HG03139 (cell line): ENCODE measurements around the gene TSC22D2.
A peak's percentile ranks its signal among the peaks of the same experiment; 100 is the strongest.

Experiments
- ATAC-seq: cut with Tn5 transposase; IDR thresholded peaks from one replicate; pipeline ENCODE4 v1.9.1; 2021; ENCODE audit not compliant: unreplicated experiment

TSC22D2 gene

GRCh38 chr3:150408221-150409124 is at the start of gene TSC22D2:
Gene TSC22D2, plus strand, starts transcription at chr3:150408298. Its CDS starts 1,053 bp downstream, at chr3:150409351.
- ATAC-seq: peak; percentile 57

DNA sequence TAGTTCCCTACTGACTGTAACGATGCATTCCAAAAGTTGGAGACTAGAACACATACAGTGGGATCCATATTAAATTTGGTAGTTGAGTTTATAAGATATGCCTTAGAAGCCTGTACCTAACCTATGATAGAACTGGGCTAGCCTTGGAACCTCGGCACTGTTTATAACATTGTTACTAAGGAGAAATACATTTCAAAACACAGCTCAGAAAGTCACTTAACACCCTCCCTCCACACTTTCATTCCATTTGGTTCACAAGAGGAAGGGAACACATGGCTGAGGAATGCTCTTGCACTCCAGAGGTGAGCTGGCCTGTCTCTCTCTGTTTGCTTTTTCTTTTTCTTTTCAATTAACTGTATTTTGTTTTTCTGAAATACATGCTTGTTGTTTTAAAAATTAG is 48.7 kb upstream of the TSC22D2 start:
- no peak for ATAC-seq

GRCh38 chr3:150360966-150361365 is 47.1 kb upstream of the TSC22D2 start:
- ATAC-seq: no peak

DNA sequence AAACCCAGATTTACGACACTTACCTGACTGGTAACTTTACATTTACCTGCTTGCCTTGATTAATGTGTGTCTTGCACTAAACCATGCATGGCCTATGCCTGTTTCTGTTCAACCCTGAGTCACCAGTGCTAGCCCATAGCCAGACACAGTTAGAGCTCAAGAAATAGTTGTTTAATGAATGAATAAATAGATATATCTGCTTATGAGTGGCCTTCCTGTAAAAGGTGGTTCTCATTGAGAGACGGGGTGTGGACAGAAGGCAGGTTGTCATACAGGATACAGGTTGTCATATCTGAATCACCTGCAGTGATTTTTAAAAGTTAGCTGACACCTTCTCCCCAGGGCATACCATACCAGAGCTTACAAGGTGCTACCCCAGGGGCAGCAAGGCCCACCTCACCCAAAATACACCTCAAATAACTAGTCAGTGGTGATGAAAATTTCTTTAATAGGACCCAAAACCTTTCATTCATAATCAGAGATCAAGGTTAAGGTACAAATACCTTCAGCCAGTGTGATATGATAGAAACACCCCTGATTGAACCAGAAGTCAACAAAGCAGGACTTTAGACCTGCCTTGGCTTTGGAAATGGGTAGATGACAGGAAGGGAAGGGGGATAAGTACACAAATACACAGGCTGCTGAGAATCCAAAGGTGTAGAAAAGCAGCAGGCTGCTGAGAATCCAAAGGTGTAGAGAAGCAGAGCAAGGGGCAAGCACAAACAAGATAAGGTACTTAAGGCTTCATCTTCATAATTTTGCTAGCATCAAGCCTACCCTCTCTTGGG is 45.4 kb upstream of the TSC22D2 start:
- ATAC-seq: no peak

DNA sequence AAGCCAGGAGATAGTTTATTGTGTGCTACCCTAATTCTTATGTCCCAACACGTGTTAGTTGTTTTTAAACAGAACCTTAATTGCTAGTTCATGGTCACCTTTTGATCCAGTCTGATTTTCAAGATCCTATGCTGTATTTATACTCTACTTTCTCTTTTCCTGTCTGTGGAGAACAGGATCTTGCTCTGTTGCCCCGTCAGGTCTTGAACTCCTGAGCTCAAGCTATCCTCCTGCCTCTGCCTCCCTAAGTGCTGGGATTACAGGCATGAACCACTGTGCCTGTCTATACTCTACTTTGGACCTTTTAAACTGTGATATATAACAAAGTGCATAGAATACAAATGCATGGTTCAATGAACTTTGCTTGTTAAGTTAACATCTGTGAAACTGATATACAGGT is 44.7 kb upstream of the TSC22D2 start:
- no peak for ATAC-seq

GRCh38 chr3:150365132-150365604 is 42.9 kb upstream of the TSC22D2 start:
- ATAC-seq: no peak

DNA sequence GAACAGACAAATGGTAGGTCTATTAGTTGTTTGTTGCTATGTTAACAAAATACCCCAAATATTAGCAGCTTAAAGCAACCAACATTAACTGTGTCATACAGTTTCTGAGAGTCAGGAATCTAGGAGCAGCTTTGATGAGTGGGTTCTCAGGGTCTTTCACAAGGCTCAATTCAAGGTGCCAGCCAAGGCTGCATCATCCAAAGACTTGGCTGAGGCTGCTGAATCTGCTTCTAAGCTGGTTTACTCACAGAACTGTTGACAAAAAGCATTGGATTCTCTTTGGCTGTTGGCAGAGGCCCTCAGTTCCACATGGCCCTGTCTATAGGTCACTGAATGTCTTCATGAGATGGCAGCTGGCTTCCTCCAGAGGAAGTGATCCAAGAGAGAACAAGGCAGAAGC is 40.3 kb upstream of the TSC22D2 start:
- no peak for ATAC-seq

DNA sequence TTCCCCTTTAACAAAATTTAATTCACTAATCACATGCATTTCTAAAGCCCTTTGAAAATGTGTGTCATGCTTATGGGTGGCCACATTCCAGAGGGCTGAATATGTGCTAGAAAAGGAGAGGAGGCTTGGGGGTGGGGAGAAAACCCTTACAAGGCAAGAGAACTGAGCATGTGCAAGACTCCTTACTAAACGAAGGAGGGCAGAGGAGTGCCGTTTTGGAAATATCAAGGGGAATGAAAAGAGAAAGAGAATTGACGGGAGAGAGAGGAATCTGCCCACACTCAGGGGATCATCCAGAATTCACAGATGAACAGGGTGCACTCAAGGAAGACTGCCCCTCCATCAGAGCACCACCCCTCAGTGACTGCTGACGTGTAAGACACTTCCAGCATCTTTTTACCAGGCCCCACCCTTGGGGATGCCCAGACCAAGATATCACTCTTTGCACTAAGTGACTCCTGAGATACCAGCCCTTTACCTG is 37.9 kb upstream of the TSC22D2 start:
- ATAC-seq: no peak

- no peak for ATAC-seq
Measured at GRCh38 chr3:150370999-150371398, 37.1 kb upstream of the TSC22D2 start.

DNA sequence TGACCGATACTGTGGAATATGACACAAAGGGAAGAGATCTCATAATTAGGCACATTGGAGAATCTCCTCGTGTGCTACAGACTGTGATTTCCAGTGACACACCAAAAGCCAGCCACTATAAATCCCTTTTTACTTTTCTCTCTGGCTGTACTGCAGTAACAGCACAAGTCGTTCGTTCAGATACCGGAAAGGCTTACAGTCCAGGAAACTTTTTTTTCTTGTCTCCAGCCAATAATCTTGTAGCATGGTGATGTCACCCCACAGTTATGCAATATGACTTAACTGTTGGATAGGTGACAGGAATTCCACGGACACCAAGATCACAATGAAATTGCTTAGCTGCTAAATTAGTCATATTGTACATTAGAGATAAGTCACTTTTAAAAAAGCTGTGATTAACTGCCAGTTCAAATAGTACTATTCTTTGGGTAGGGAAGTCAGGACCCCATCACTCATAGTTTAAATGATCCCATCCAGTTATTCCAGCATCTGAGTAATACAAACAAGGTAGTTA is 36.3 kb upstream of the TSC22D2 start:
- ATAC-seq: no peak

GRCh38 chr3:150372320-150372719 is 35.8 kb upstream of the TSC22D2 start:
- ATAC-seq: no peak

DNA sequence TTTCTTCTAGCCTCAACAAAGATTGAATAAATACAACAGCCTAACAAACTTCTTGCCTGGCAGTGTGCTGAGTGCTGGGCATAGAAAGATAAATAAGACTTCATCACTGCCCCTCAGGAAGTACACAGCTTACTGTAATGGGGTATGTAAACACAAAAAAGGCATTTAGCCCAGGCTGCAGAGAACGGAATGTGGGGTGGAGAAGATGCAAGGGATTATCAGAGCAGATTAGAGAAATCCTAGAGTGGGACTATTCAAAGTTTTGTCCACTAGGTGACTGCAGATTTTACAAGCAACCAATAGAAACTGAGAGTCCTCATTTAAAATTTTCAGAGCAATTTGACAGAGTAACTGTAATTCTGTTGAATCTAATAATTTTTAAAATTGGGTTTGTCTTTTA is 35.4 kb upstream of the TSC22D2 start:
- no peak for ATAC-seq

DNA sequence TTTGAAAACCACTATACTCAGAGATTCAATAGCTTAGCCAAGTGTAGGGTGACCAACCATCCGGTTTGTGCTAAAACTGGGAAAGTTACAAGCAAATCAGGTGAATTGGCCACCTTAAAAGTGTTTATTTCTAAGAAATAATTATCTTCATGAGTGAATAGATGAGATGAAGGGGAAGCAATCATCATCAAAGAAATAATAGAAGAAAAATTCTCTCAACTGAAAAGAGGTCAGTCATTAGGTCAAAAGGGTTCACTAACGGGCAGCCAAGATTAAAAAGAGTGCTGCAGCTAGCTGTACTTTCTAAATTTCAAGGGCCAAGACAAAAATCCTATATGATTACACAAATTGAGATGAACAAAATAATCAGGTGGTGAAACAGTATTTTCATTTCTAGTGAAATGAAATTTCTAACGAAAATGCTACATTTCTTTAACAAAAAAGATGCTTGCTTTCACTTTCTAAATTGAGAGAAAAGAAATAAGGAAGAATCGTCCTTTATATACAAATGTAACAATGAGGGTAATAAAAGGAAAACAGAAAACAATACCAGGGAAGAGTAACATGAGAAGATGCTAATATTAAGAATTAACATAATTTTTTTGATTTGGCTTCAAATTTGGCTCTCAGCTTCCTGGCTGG is 34.7 kb upstream of the TSC22D2 start:
- ATAC-seq: no peak

- ATAC-seq: no peak
Measured at GRCh38 chr3:150374975-150375374, 33.1 kb upstream of the TSC22D2 start.

GRCh38 chr3:150376001-150376848 is 31.9 kb upstream of the TSC22D2 start:
- ATAC-seq: no peak

DNA sequence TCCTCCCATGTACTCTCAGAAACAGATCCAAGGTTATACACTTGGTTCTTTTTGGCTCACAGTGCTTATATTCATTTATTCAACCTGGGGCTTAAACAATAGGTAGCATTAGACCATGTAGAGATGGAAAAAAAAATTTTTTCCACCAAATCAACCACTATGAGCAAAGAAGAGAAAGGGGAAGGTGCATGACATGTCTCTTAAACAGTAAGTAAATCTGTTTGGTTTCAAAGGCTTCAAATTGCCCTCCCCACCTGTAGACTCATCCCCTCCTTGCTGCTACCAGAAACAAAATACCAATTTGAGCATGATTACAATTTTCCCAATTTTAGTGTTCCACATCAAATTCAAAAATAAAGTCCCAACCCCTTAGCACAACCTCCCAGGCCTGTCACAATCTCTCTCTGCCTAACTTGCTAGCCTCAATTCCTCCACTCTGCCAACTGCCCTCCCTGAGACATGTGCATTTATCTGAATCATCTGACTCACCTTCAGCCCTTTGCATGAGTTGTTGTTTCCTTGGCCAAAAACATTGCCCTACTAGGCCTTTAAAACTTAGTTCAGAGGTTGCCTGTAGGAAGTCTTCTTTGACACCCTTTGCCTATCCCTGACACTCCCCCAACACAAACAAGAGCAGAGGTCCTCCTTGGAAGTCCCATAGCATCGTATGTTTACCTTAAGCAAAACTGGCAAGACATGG is 30.3 kb upstream of the TSC22D2 start:
- no peak for ATAC-seq

GRCh38 chr3:150378301-150378748 is 29.8 kb upstream of the TSC22D2 start:
- ATAC-seq: no peak

DNA sequence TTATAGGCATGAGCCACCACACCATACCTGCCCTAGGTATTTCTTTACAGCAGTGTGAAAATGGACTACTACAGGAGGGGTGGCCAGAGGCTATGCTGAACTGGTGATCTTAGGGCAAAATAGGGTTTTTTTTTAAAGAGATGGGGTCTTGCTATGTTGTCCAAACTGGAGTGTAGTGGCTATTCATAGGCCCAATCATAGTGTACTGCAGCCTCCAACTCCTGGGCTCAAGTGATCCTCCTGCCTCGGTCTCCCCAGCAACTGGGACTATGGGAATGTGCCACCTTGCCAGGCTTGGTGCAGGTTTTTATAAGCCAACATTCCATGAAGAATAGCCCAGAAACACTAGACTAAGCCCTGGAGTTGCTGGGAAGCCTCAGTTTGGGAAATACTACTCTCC is 28.6 kb upstream of the TSC22D2 start:
- ATAC-seq: no peak
